DMS79 (cell line): Measurements from ENCODE around the gene GAB3.

Experiments
- DNase-seq: peaks from one replicate; lab custom pipeline; 2025; lab: John Stamatoyannopoulos, UW

GAB3 gene

GRCh38 chrX:154749856-154750255 lies 1.0 kb downstream of the GAB3 start:
- no peak for DNase-seq

DNA sequence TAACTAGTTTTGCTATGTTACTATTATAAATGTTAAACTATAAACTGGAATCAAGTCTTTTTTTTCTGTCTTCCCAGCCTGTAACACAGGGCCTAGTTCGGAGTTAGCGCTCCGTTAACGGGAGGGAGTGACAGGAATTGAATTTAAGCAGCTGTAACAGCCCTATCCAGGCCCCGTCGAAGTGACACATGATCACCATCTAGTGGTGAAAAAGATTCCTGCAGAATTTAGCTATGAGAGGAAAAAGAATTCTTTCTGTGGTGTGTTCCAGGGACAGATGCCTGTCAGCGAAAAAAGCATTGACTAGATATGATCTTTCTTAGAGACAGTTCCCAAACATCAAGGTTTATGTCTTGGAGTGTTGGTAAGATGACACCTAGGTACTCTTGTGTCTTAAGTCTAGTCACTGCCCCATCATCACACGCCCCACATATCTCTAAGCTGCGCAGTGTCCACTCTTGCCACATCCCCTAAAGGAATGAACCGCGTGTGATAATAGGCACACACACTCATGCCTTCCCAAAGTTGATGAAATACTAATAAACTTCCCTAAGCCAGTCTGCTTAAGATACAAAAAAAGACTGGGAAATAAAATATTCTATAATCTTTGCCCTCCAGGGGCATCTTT lies 2.1 kb downstream of the GAB3 start:
- DNase-seq: no peak

DNA sequence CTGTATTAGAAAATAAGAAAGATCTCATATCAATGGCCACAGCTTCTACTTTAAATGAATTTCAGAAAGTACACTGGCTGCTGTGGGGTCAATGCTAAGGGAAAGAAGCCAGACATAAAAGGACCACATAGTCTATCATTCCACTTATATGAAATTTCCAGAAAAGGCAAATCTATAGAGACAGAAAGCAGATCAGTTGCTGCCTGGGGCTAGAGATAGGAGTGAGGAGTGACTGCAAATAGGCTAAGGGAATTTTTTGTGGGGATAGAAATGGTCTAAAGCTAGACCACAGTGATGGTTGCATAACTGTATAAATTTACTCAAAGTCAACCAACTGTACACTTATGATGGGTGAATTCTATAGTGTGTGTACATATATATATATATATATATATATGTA lies 8.3 kb downstream of the GAB3 start:
- no peak for DNase-seq

GRCh38 chrX:154739952-154740465 lies 10.9 kb downstream of the GAB3 start:
- no peak for DNase-seq

DNA sequence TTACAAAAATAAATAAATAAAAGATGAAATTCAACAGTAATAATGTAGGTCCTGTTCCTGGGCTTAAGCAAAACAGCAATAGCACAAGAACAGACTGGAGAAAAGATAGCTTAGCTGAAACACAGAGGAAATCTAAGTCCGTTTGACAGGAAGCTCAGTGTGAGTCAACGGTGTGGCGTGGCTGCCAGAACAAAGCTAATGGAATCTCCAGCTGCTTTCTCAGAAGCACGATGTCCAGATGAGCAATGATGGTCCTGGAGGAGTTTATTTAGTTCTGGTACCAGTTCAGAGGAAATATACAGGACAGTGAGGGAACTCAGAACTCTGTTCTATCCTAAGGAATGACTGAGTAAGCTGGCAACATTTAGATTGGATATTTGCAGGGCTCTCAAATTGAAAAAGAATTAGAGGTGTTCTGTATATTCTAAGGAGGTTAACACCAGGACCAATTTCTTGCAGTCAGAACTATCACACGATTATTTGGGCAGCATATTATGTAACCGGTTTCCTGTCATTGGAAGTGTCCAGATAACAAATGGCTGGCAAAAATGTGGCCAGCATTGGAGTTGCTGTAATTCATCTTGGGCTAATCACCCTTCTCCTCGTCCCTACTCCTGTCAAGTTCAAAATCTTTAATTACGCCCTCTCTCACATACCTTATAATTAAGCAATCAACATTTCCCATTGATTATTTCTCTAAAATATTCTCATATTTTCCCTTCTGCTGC lies 12.7 kb downstream of the GAB3 start:
- DNase-seq: no peak

- no peak for DNase-seq
Measured at GRCh38 chrX:154737136-154737535, 13.7 kb downstream of the GAB3 start.

DNA sequence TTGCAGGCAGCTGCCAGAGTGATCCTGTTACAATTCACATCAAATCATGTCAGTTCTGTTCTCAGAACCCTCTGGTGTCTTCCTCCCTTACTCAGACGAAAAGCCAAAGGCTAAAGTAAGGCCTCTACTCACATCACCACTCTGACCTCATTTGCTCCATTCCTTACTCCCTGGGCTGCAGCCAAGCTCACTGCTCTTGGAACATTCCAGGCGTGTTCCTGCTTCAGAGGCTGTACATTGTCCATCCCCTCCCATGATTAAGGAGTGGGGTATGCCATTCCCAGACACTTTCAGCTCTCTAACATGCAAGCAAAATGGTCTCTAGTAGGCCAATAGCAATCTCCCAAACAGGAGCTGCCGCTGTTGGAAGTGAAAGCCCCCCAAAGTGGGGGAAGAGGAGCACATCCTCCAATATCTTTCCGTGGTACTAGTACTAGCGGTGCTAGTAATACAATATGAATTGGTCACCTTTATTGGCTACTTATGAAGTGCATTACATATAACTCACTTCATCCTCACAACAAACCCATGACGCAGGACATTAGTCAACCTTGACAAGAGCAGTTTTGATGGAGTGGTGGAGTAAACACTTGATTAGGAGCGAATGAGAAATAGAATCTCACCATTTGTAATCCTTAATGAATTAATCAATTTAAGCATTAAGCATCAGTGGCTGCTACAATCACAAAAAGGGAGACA lies 15.0 kb downstream of the GAB3 start:
- no peak for DNase-seq

DNA sequence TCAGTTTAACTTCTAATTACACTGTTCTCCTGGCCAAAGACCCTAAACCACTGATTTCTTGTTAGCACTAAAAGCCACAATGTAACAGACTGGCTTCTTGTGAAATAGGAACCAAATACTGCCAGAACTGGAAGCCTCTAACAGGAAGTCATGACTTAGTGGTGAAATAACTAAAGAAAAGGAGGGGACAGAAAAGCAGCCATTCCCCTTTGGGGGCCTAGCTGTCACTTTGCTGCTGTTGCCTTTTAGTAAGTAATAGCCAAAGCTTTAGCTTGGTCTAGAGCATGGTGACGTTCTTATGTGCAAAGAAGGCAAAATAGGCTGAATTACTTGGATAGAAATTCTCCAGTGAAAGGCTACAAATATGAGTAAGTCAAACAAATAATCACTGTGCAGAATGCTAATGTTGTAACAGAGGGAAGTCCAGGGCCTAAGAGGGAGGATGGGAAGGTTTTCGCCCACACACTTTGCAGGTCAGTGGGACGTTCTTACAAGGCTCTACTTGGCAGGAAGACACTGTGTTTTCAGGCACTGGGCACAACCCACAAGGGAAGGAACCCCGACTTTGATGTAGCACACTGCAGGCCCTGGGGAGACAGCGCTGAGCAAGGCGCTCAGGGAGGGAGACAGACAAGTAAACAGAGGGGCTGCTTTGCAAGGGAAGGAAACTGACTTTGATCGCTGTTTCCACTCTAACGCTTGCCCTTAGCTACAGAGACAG lies 16.7 kb downstream of the GAB3 start:
- no peak for DNase-seq

- DNase-seq: no peak
Measured at GRCh38 chrX:154733066-154733425, 17.8 kb downstream of the GAB3 start.

GRCh38 chrX:154732421-154733065 lies 18.3 kb downstream of the GAB3 start:
- DNase-seq: no peak

DNA sequence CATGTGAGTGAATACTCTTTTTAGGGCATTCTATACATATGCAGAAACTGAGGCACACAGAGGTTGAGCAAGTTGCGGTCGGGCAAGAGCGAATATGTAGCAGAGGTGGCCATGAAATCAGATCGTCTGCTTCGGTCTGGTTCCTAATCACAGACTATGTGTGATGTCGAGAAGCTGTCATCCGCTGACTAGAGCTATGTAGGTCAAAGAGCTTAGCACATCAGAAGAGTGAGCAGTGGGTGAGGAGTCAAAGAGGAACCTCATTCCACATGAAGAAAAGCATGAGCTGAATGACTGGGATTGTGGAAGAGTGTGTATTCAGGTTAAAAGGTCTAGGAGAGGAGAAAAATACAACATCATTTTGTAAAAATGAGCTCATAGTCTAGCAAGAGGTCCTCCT lies 19.0 kb downstream of the GAB3 start:
- no peak for DNase-seq

GRCh38 chrX:154731184-154731583 lies 19.7 kb downstream of the GAB3 start:
- no peak for DNase-seq

- no peak for DNase-seq
Measured at GRCh38 chrX:154730253-154730891, 20.5 kb downstream of the GAB3 start.

- DNase-seq: no peak
Measured at GRCh38 chrX:154729439-154729838, 21.4 kb downstream of the GAB3 start.

DNA sequence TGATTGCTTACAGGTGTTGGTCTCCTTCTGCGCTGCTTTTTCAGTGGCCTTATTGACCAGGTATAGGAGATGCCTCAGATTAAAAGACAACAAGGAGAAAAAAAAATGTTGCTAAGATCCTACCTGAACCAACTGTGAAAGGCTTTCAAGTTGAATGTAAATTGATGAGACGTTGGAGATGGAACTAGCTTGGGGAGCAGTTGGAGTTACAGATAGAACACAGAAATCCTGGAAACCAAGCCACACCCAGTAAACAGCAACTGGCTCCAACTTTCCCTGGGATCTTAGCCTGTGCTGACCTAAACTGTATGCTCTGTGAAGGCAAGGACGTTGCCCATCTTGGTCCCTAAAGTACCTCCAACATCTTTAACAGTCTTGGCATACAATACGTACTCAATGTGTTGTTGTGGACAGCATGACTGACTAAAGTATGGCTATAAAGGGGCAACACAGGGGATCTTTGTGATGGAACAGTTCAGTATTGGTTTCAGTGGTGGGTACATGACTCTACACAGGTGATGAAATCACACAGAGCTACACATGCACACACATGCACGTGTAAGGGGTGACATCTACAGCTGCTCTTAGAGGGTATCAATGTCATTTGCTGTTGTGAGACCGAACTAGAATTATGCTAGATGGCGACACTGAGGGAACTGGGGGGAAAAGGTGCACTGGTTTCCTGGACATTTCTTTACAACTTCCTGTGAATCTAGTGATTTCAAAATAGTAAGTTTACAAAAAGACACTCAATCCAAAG lies 22.3 kb downstream of the GAB3 start:
- DNase-seq: no peak

DNA sequence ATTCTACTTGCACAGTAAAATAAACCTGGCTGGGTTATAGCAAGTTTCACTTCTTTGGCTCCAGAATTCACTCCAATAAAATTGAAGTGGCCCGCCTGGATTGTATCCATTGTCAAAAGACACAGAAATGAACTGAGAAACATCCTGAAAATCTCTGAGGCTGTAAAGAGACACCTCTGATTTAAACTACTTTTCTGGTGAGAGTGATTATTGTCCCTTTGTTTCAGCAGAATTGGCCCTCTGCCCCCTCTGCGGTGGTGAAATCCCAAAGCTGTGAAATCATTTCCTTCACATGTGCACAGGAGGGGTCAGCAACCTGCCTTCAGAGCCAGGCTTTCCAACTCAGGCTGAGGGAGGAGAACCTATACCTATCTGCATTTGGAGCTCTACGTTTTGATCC lies 23.0 kb downstream of the GAB3 start:
- no peak for DNase-seq

GRCh38 chrX:154727418-154727817 lies 23.5 kb downstream of the GAB3 start:
- no peak for DNase-seq

DNA sequence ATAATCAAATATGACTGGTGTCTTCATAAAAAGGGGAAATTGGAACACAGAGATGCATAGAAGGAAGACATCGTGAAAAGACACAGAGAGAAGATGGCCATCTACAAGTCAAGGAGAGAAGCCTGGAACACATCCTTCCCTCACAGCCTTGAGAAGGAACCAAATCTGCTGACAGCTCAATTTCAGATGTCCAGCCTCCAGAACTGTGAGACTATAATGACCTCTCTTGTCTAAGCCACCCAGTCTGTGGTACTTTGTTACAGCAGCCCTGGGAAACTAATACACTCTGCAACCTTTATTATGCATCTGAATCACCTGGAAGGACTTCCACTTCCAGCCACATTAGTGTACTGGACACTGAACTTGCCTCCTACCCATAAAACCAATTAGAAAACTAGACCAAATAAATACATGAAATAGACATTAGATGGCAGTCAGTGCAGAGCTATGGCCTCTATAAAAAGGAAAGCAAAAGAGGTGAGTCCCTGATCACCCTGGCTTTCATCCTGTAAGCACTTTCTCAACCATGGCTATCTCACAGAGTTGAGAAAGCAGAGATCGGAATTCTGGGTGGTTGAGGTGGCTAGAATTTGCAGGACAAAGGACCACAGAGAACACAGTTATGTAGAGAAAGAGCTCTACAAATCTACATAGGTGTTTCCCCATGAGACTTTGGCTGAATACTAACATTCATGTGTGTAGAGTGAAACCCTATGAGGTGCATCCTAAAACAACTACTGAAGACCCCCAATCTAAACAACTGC lies 25.7 kb downstream of the GAB3 start:
- no peak for DNase-seq

DNA sequence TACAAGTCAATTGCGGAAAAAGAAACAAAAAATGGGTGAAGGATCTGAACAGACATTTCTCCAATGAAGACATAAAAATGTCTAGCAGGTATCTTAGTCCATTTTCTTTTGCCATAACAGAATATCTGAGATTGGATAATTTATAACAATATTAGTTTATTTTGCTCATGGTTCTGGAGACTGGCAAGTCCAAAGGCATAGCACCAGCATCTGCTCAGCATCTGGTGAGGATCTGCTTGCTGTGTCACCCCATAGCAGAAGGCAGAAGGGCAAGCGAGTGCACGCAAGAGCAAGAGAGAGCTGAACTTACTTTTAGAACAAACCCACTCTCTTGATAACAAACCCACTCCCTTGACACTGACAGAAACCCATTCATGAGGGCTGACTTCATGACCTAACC lies 29.7 kb downstream of the GAB3 start:
- DNase-seq: no peak

GRCh38 chrX:154720067-154720466 lies 30.8 kb downstream of the GAB3 start:
- DNase-seq: no peak
